GM19455 (cell line): ENCODE data around the gene NFAM1.

Source experiments
- ATAC-seq: cut with Tn5 transposase; IDR thresholded peaks from one replicate; pipeline ENCODE4 v1.9.1; 2021; ENCODE audit not compliant: unreplicated experiment

NFAM1 gene

GRCh38 chr22:42337356-42337755 lies 94.8 kb downstream of the NFAM1 start:
- ATAC-seq, result no peak

- ATAC-seq, result no peak
Measured at GRCh38 chr22:42336527-42337227, 95.5 kb downstream of the NFAM1 start.

GRCh38 chr22:42335839-42336378 lies 96.3 kb downstream of the NFAM1 start:
- no peak for ATAC-seq

- no peak for ATAC-seq
Measured at GRCh38 chr22:42334875-42335512, 97.2 kb downstream of the NFAM1 start.

GRCh38 chr22:42333544-42333943 lies 98.7 kb downstream of the NFAM1 start:
- ATAC-seq, result no peak

- no peak for ATAC-seq
Measured at GRCh38 chr22:42332089-42332488, 100.1 kb downstream of the NFAM1 start.

- ATAC-seq, result no peak
Measured at GRCh38 chr22:42331014-42331413, 101.2 kb downstream of the NFAM1 start.
